Testis (tissue), 3 donors: Measurements from ENCODE around the gene OPCML. TPM values are rescaled to one million over a fixed set of nuclear protein-coding genes. Genes with fewer than 3 reads are reported as not detected.

ENCODE experiments used
- DNase-seq: peaks from one replicate; pipeline ENCODE4 v3.0.0-alpha.2; 2019
- H3K27ac ChIP-seq, 2 donors: fragments of 200-600 bp; sonication (generic); one replicate each; pipeline ENCODE4 v1.5.1; 2019
- H3K27me3 ChIP-seq: fragments of 200-600 bp; sonication (generic); one replicate; pipeline ENCODE4 v1.5.1; 2019
- H3K36me3 ChIP-seq: fragments of 200-600 bp; sonication (generic); one replicate; pipeline ENCODE4 v1.5.1; 2017; ENCODE audit warnings: low read depth; ENCODE audit errors: missing control alignments
- H3K4me1 ChIP-seq: fragments of 200-600 bp; sonication (generic); one replicate; pipeline ENCODE4 v1.5.1; 2019
- H3K4me3 ChIP-seq, 2 donors: fragments of 200-600 bp; sonication (generic); one replicate each; pipeline ENCODE4 v1.5.1; 2017 to 2019
- H3K9me3 ChIP-seq: fragments of 200-600 bp; sonication (generic); one replicate; pipeline ENCODE4 v1.5.1; 2017
- CTCF ChIP-seq, 3 experiments: fragments of 450-650 bp in 2 of 3; fragments of 200-600 bp in 1 of 3; sonication (generic) in 1 of 3; IDR thresholded peaks; one replicate each; pipeline ENCODE4 v1.5.1; 2016 to 2019; ENCODE audit warnings: antibody characterized with exemption in 3 of 3, mild to moderate bottlenecking in 2 of 3, moderate library complexity in 1 of 3
- POLR2A ChIP-seq: fragments of 450-650 bp; IDR thresholded peaks from one replicate; pipeline ENCODE4 v1.6.1; 2017; ENCODE audit warnings: antibody characterized with exemption, mild to moderate bottlenecking, moderate library complexity
- WGBS, 2 donors: methylation state at CpG; one replicate each; pipeline ENCODE4 v1.1.5; 2018; 5-methylcytosine and 5-hydroxymethylcytosine counted together
- intact Hi-C: fragments of 100-400 bp; cut with DNase I; formaldehyde crosslinking; loops from one replicate; pipeline ENCODE4 v1.15.1; 2023; ENCODE audit warnings: low total_unique reads
- polyA plus RNA-seq: library from polyadenylated mRNA; stranded (reverse); fragments of 350-450 nt; fragmentation: Illumina TruSeq; extraction: RNeasy Lipid Tissue Mini Kit (QIAGEN cat#74804); gene quantifications from one replicate; pipeline ENCODE4 v1.2.3, GENCODE V29; 2014; ENCODE audit warnings: low read depth, low replicate concordance; ENCODE audit not compliant: insufficient read depth
- total RNA-seq, 2 donors: library from RNA; depleted of rRNA; stranded (reverse); fragments of >200 nt; gene quantifications; one replicate each; pipeline ENCODE4 v1.2.3, GENCODE V29; 2016

OPCML gene
- total and polyA plus RNA-seq, 3 donors from 2014 or later = 0.16 to 2.7 (median 0.62) TPM

- Histone ChIP-seq H3K9me3 (no peaks in the 10 kb centered on the region), H3K4me3 (no peak overlapping the region), H3K36me3 (no peaks in the 10 kb centered on the region), H3K27ac (no peak overlapping the region), H3K27me3 (no peaks in the 10 kb centered on the region), H3K4me1 (no peaks in the 10 kb centered on the region)
- DNase-seq = no peak
- WGBS, 2 donors = 80 to 89% methylated on average over 1 of the region's 1 CpG
- no peak for TF ChIP-seq POLR2A
- no peak for TF ChIP-seq CTCF (IDR thresholded peaks at IDR 0.05)
- intact Hi-C loops = no loop called here
These were observed 637.7 kb downstream of the OPCML start for GRCh38 chr11:132894606-132895005.

GRCh38 chr11:132892876-132893275 lies 639.4 kb downstream of the OPCML start:
- no peaks in the 10 kb centered on the region for H3K36me3 ChIP-seq

GRCh38 chr11:132888226-132888625 lies 644.1 kb downstream of the OPCML start:
- DNase-seq = no peak
- intact Hi-C loops = no loop called here
- TF ChIP-seq CTCF (IDR thresholded peaks at IDR 0.05) = no peak
- no peak for TF ChIP-seq POLR2A
- Histone ChIP-seq H3K27ac (no peak overlapping the region), H3K9me3 (no peaks in the 10 kb centered on the region), H3K4me1 (no peaks in the 10 kb centered on the region), H3K4me3 (no peak overlapping the region), H3K36me3 (no peaks in the 10 kb centered on the region), H3K27me3 (no peaks in the 10 kb centered on the region)
- 52 to 58% methylated on average over 6 of the region's 6 CpGs for WGBS, 2 donors

More at GRCh38 chr11:132892876-132893275, 639.4 kb downstream of the OPCML start:
- Histone ChIP-seq H3K4me1 (no peaks in the 10 kb centered on the region), H3K27me3 (no peaks in the 10 kb centered on the region), H3K4me3 (no peak overlapping the region), H3K9me3 (no peaks in the 10 kb centered on the region), H3K27ac (no peak overlapping the region)
- intact Hi-C loops = no loop called here
- WGBS, 2 donors = 80 to 84% methylated on average over 5 of the region's 5 CpGs
- no peak for TF ChIP-seq CTCF (IDR thresholded peaks at IDR 0.05)
- TF ChIP-seq POLR2A = no peak
- no peak for DNase-seq

- Histone ChIP-seq H3K27ac (no peak overlapping the region), H3K9me3 (no peaks in the 10 kb centered on the region), H3K27me3 (no peaks in the 10 kb centered on the region), H3K4me3 (no peak overlapping the region), H3K36me3 (no peaks in the 10 kb centered on the region), H3K4me1 (no peaks in the 10 kb centered on the region)
- intact Hi-C loops = no loop called here
- DNase-seq = no peak
- TF ChIP-seq POLR2A (no peak), CTCF (IDR thresholded peaks at IDR 0.05) (no peak)
- 66 to 80% methylated on average over 3 to 6 of the region's 6 CpGs for WGBS, 2 donors
These were observed 646.0 kb downstream of the OPCML start for GRCh38 chr11:132886335-132886734.

- no peak overlapping the region for H3K27ac ChIP-seq
- H3K36me3 ChIP-seq = no peaks in the 10 kb centered on the region
- H3K9me3 ChIP-seq = no peaks in the 10 kb centered on the region
- no peaks in the 10 kb centered on the region for H3K4me1 ChIP-seq
- DNase-seq = no peak
- TF ChIP-seq POLR2A = no peak
- TF ChIP-seq CTCF (IDR thresholded peaks at IDR 0.05) = no peak
- 92 to 93% methylated on average over 3 of the region's 3 CpGs for WGBS, 2 donors
- intact Hi-C loops = no loop called here
- no peaks in the 10 kb centered on the region for H3K27me3 ChIP-seq
- H3K4me3 ChIP-seq = no peak overlapping the region
These were observed 649.1 kb downstream of the OPCML start for GRCh38 chr11:132883241-132883640.
